OCI-LY1 (cell line): ENCODE results near the gene ANGPTL3.

Experiments used
- CTCF ChIP-seq: fragments of 200-600 bp; sonication (generic), shearing (Covaris generic); IDR thresholded peaks from 2 replicates; pipeline ENCODE4 v1.5.1; 2017; ENCODE audit warnings: mild to moderate bottlenecking, antibody characterized with exemption, low read length, moderate library complexity, mixed read lengths
- EZH2 ChIP-seq: fragments of 200-600 bp; sonication (generic), shearing (Covaris generic); IDR thresholded peaks from 2 replicates; pipeline ENCODE4 v1.8.0; 2017; ENCODE audit warnings: borderline replicate concordance, mixed run types, mild to moderate bottlenecking, antibody characterized with exemption, low read length, moderate library complexity, mixed read lengths

- TF ChIP-seq CTCF (no peak), EZH2 (no peak)
These were observed 1.7 kb upstream of the ANGPTL3 start for GRCh38 chr1:62595647-62596046.
